SH-SY5Y (cell line): ENCODE measurements around the gene NUP50.

ENCODE experiments used
- GATA2 ChIP-seq: IDR thresholded peaks from 2 replicates; pipeline ENCODE4 v1.6.1; 2011; ENCODE audit warnings: mild to moderate bottlenecking, low read depth, low read length
- GATA3 ChIP-seq: IDR thresholded peaks from 2 replicates; pipeline ENCODE4 v1.6.1; 2011; ENCODE audit warnings: low read depth, mild to moderate bottlenecking, low read length, moderate library complexity

GRCh38 chr22:45171830-45172229 lies 8.1 kb downstream of the NUP50 start:
- no peak for TF ChIP-seq GATA2
- no peak for TF ChIP-seq GATA3
